GM19193 (cell line): ENCODE measurements around the gene MYH8.

Source experiments
- POLR2A ChIP-seq: IDR thresholded peaks from 4 replicates; pipeline ENCODE4 v1.6.1; 2011; ENCODE audit not compliant: insufficient read depth, insufficient read length; ENCODE audit errors: extremely low read depth

The MYH8 gene

GRCh38 chr17:10403589-10403988 lies 18.2 kb downstream of the MYH8 start:
- TF ChIP-seq POLR2A: no peak

GRCh38 chr17:10398352-10398751 lies 23.4 kb downstream of the MYH8 start:
- no peak for TF ChIP-seq POLR2A

GRCh38 chr17:10396524-10397163 lies 25.1 kb downstream of the MYH8 start:
- TF ChIP-seq POLR2A: no peak

- no peak for TF ChIP-seq POLR2A
Observed at GRCh38 chr17:10394201-10394887, 27.4 kb downstream of the MYH8 start.

GRCh38 chr17:10392880-10393279 lies 28.9 kb downstream of the MYH8 start:
- TF ChIP-seq POLR2A: no peak

- TF ChIP-seq POLR2A: no peak
Observed at GRCh38 chr17:10385871-10386270, 35.9 kb downstream of the MYH8 start.

GRCh38 chr17:10384175-10384574 lies 37.6 kb downstream of the MYH8 start:
- no peak for TF ChIP-seq POLR2A

- no peak for TF ChIP-seq POLR2A
Observed at GRCh38 chr17:10380631-10381408, 40.9 kb downstream of the MYH8 start.

- no peak for TF ChIP-seq POLR2A
Observed at GRCh38 chr17:10372906-10373305, 48.8 kb downstream of the MYH8 start, which contains the start of gene MYH13. Gene MYH13 (minus strand): TSS chr17:10373006. CDS start chr17:10364530, 8,476 bp downstream.

GRCh38 chr17:10370016-10370608 lies 51.6 kb downstream of the MYH8 start:
- no peak for TF ChIP-seq POLR2A

- no peak for TF ChIP-seq POLR2A
Observed at GRCh38 chr17:10369239-10369638, 52.5 kb downstream of the MYH8 start.

GRCh38 chr17:10368561-10368960 lies 53.2 kb downstream of the MYH8 start:
- TF ChIP-seq POLR2A: no peak

- no peak for TF ChIP-seq POLR2A
Observed at GRCh38 chr17:10360578-10360977, 61.2 kb downstream of the MYH8 start.

GRCh38 chr17:10357768-10358167 lies 64.0 kb downstream of the MYH8 start:
- TF ChIP-seq POLR2A: no peak

- TF ChIP-seq POLR2A: no peak
Observed at GRCh38 chr17:10354651-10355050, 67.1 kb downstream of the MYH8 start.
